ENCODE measurements around the gene NKAPL.

The NKAPL gene

DNA sequence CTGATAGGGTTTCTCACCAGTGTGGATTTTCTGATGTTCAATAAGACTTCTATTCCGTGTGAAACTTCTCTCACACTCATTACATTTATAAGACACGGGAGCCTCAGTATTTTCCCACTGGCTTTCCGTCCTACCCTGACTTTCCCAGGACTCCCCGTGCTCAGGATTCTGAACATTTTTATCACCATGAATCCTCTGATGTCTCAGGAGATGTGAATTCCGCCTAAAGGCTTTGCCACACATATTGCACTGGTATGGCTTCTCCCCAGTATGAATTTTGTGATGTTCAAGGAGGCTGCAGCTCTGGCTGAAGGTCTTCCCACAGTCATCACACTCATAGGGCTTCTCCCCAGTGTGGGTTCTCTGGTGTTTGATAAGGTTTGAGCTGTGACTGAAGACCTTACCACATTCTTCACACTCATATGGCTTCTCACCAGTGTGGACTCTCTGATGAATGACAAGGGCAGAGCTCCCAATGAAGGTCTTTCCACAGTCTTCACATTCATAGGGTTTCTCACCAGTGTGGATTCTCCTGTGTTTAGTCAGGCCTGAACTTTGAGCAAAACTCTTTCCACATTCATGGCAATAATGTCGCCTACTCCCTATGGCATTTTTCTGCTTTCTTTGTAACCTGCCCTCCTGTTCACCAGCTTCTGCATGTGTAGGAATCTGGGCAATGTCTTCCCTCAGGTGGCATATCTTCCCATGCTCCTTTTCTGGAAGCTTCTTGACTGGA lies 13.7 kb upstream of the NKAPL start:
- DNase-seq (ENCODE audit: low read depth in 4 of 4, low spot score in 1 of 4) = no peak

- no peak for DNase-seq (ENCODE audit: low read depth in 4 of 4, low spot score in 1 of 4)
Observed at GRCh38 chr6:28248916-28249315, 10.2 kb upstream of the NKAPL start.

GRCh38 chr6:28250747-28251146 lies 8.3 kb upstream of the NKAPL start:
- no peak for DNase-seq (ENCODE audit: low read depth in 4 of 4, low spot score in 1 of 4)

DNA sequence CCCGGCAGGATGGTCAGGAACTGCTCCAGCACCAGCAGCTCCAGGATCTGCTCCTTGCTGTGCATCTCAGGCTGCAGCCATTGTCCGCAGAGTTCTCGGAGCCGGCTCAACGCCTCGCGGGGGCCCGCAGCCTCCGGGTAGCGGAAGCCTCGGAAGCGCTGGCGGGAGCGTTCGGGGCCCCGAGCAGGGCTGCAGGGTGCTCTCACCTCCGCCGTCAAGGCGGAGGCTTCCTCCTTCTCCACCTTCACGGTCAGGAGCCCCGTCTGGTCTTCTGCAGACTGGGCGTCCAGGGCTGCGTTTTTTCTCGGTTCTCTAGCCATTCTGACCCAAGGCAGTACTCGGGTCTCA lies 7.5 kb upstream of the NKAPL start:
- peak in 1 of 4 experiments; percentile 23 for DNase-seq (ENCODE audit: low read depth in 4 of 4, low spot score in 1 of 4)

DNA sequence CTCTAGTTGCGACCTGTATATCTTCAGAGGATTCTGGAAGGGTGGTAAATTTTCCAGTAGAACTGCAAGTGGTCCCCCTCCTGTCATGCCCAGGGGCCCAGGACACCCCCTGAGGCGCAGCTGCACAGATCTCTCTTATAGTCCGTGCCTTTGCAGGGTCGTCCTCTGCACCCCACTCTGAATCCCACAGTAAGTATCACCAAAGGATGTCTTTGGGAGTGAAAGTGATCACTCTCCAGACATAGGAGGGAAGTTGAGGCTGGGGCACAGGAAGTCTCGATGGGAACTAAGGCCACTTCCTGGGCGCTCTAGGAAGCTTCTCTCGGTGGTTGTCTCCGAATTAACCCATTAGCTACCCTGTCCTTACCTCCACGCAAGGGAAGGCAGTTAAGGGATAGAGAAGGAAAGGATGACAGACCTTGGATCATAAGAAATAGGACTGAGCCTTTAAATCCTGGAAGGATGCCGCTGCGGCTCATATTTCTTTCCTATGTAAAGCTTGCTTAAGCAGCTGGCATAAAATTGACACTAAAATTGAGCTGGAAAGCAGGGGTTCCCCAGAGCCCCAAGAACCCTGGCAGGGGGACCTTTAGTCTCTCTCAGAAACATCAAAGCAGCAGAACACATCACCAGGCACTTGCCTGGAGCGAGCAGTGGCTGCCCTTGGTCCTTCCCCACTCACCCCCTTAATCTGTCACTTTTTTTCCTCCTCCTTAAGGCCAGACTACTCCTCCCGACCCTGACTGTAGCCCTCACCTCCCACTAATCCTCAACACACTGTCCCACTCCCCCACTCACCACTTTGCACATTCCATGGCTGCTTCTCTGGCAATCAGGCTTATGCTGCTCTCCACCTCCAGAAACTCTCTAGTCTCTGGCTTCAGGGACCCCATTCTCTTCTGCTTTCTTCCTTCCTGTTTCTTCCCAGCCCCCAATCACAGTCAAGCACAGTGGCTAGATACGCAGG lies 6.8 kb upstream of the NKAPL start, which contains the start of gene ZKSCAN4:
Gene ZKSCAN4, minus strand, starts transcription at position 261 of the 967 bp plus-strand sequence. CDS start 289 bp downstream, outside the sequence.
- DNase-seq (ENCODE audit: low read depth in 4 of 4, low spot score in 1 of 4) = peak; percentile 70 to 87 (median 74)

GRCh38 chr6:28254121-28254519 lies 5.0 kb upstream of the NKAPL start:
- DNase-seq (ENCODE audit: low read depth in 4 of 4, low spot score in 1 of 4) = no peak

GRCh38 chr6:28257042-28257441 lies 2.1 kb upstream of the NKAPL start:
- DNase-seq (ENCODE audit: low read depth in 4 of 4, low spot score in 1 of 4) = no peak

GRCh38 chr6:28263922-28264321 lies 4.8 kb downstream of the NKAPL start:
- no peak for DNase-seq (ENCODE audit: low read depth in 4 of 4, low spot score in 1 of 4)

DNA sequence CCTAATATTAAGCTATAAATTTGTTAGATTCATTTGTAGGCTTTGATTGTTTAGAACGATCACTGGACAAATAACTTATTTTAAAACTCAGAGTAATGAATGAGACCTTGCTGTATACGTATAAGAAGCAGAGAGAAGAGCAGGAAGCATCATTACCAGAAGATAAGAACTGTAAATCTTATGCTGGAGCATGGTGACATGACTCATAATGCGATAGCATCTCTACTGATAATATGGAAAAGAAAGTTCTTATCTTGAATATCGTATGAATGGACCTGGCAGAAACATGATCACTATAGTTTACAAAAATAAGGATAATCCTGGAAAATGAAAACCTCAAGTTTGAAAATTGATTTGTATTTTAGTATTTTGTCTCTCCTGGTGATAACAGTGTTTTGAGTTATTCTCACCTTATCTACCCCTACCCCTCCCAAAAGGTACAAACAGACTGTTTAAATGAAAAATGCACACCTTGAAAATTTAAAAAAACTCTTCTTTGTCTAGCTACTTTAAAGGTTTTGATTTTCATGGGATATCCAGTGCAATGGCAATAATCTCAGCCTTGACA lies 5.8 kb downstream of the NKAPL start:
- DNase-seq (ENCODE audit: low read depth in 4 of 4, low spot score in 1 of 4) = no peak

DNA sequence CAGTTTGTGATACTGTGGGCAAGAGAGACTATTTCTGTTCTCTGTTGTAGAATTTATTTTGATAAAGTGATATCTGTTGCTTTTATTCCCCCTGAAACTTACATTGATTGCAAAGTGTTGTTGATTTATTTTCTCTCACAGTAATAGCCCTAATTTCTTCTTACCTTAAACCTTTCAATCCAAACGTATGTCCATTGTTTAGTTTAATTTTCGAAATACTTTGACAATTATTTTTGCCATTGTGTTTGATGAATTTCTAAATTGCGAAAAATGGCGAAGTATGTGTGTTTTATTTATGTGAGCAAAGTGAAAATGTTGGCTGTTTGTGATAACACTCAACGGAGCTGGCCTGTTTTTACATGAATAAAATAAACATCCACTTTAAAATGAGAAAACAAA lies 7.5 kb downstream of the NKAPL start:
- no peak for DNase-seq (ENCODE audit: low read depth in 4 of 4, low spot score in 1 of 4)

- DNase-seq (ENCODE audit: low read depth in 4 of 4, low spot score in 1 of 4) = peak; percentile 59 to 73 (median 70)
Observed at GRCh38 chr6:28266962-28267694, 8.0 kb downstream of the NKAPL start, which contains the start of gene ZSCAN26. Gene ZSCAN26 (plus strand): TSS chr6:28267143. CDS start chr6:28271920, 4,777 bp downstream.

DNA sequence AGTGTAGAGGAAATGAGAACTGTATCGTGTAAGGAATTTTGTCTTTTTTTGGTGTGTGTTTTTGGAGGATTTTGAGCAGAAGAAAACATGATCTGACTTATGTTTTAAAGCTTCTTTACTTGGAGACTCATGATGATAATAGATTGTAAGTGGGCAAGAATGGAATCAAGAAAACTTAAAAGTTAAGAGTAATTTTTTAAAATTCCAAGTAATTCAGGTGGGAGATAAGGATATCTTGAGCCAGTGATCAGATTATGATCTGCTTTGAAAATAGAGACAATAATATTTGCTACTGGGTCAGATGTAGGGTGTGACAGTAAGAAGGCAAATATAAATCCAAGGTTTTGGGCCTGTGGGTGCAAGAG lies 8.6 kb downstream of the NKAPL start:
- DNase-seq (ENCODE audit: low read depth in 4 of 4, low spot score in 1 of 4) = no peak

DNA sequence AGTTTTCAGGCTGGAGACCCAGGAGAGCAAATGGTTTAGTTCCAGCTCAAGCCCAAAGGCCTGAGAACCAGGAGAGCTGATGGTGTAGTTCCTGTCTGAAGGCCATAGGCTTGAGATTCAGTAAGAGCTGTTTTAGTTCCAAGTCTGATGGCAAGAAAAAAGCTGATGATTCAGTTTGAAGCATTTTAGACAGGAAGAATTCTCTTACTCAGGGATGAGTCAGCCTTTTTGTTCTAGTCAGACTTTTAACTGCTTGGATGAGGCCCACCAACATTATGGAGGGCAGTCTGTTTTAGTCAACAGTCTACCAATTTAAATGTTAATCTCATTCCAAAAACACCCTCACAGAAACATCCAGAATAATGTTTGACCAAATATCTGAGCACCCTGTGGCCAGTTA lies 10.4 kb downstream of the NKAPL start:
- no peak for DNase-seq (ENCODE audit: low read depth in 4 of 4, low spot score in 1 of 4)

DNA sequence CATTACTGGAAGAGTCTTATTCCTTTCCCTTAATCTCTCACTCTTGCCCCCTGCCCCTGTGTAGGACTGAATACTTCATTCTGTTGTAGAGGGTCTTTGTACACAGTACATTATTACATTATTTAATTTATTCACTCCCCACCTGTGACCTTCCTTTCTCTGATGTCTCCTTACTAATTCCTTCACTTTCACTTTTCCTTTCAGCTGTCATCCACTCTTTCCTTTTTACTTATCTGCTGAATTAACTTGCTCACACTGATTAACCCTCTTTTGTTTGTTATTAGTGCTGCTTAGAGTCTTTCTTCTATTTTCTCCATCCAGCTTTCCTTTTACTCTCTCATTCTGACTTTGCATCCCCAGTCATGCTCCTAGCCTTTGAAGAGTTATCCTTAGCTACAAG lies 15.8 kb downstream of the NKAPL start:
- no peak for DNase-seq (ENCODE audit: low read depth in 4 of 4, low spot score in 1 of 4)

- DNase-seq (ENCODE audit: low read depth in 4 of 4, low spot score in 1 of 4) = no peak
Observed at GRCh38 chr6:28277746-28278145, 18.6 kb downstream of the NKAPL start.

DNA sequence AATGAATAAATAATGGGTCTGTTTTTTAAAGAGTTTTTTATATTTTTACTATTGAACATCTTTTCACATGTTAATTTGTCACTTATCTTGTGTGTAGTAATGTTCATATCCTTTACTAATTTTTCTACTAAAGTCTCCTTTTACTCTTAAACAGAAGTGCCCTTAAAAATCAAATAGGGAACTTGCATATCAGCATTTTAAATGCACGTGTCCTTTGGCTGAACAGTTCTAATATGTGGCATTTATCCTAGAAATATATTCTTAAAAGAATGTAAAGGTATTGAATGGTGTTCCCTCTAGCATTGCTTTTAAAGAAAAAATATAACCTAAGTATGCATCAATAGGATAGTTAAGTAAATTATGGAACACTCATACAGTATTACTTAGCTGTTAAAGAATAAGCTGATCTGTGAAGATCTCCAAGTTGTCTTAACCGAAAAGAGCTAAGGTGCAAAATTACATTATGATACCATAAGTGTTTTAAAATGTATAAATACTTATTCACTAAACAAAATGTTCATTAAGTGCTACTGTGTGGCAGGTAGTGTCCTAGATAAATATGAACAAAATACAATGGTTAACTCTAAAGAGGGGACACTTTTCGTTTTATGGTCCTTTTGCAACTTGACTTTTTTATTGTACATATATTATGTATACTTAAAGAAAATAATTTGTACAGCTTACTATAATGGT lies 21.6 kb downstream of the NKAPL start:
- DNase-seq (ENCODE audit: low read depth in 4 of 4, low spot score in 1 of 4) = no peak

DNA sequence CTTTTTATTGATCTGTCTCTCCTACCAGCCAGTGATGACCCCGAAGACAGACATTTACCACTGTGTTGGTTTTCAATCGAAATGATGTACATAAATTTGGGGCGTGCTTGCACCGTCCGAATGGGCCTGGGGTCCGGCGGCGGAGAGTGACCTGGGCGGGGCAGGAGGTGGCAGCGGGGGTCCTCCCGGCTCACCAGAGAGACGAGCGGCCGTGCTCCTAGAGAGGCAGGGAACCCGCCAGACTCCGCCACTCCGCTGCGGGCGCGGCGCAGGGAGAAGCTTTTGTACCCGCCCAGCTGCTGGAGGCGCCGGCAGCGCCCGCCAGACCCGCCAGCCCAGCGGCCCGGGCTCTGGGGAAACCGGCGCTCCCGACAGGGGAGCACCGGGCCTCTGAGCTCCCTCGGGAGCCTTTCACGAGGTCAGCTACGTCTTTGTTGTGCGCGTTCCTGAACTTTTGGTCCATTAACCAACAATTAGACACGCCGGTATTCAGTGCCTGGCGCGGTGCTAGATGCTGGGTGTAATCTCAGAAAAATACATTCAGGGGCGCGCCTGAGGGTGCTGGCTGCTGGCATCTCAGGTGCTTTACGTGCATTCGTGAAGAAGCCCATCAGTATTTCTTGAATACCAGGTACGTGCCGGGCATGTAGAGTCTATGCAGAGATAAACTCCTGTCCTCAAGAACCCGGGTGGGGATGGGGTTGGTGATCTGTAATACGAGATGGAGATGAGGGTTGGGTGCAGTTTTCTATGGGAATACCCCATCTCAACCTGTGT lies 22.4 kb downstream of the NKAPL start, which contains the start of gene PGBD1:
Gene PGBD1, plus strand, starts transcription at position 285 of the 777 bp plus-strand sequence. CDS start 2,242 bp downstream, outside the sequence.
- peak in 2 of 4 experiments; percentile 52 to 54 for DNase-seq (ENCODE audit: low read depth in 4 of 4, low spot score in 1 of 4)

- no peak for DNase-seq (ENCODE audit: low read depth in 4 of 4, low spot score in 1 of 4)
Observed at GRCh38 chr6:28282926-28283325, 23.8 kb downstream of the NKAPL start.

- DNase-seq (ENCODE audit: low read depth in 4 of 4, low spot score in 1 of 4) = no peak
Observed at GRCh38 chr6:28291573-28291972, 32.5 kb downstream of the NKAPL start.

GRCh38 chr6:28295326-28295725 lies 36.2 kb downstream of the NKAPL start:
- no peak for DNase-seq (ENCODE audit: low read depth in 4 of 4, low spot score in 1 of 4)
